H1 (cell line): ENCODE data around the gene ATP5MC2. TPM values are rescaled to one million over a fixed set of nuclear protein-coding genes. Genes with fewer than 3 reads are reported as not detected.
A peak's percentile ranks its signal among the peaks of the same experiment; 100 is the strongest.

ENCODE experiments used
- CTCF ChIA-PET: fragments of 300-600 bp; sonication (Branson Sonifier 250); formaldehyde crosslinking; loops from one replicate; lab custom pipeline; 2021; ENCODE audit not compliant: partially characterized antibody; lab: Charles Lee
- POLR2A ChIA-PET: fragments of 300-600 bp; sonication (Branson Sonifier 250); formaldehyde crosslinking; loops from one replicate; lab custom pipeline; 2021; ENCODE audit warnings: inconsistent platforms; ENCODE audit not compliant: partially characterized antibody; lab: Charles Lee
- DNase-seq, 2 experiments: peaks; one replicate each; pipeline versions ENCODE4 v3.0.0 to v3.0.0-alpha.2; 2010 to 2022; ENCODE audit warnings: low spot score in 2 of 2, low read depth in 1 of 2, mixed read lengths in 1 of 2
- FAIRE-seq: peaks from 2 replicates; lab custom pipeline; 2011; peaks lifted over from hg19 to GRCh38; lab: Jason Lieb, UNC
- H2AFZ ChIP-seq: 2 replicates; pipeline ENCODE4 v1.8.1; 2012; ENCODE audit warnings: low read length, inconsistent platforms
- H2AK5ac ChIP-seq: 2 replicates; pipeline ENCODE4 v1.6.1; 2013; ENCODE audit warnings: low read depth, low read length
- H2BK120ac ChIP-seq: replicated peaks from 2 replicates; pipeline ENCODE3; 2013; ENCODE audit warnings: low read depth, low read length, inconsistent platforms
- H2BK12ac ChIP-seq: 2 replicates; pipeline ENCODE4 v1.6.1; 2013; ENCODE audit warnings: low read depth, low read length
- H2BK15ac ChIP-seq: 2 replicates; pipeline ENCODE4 v1.6.1; 2013; ENCODE audit warnings: low read length
- H2BK20ac ChIP-seq: 2 replicates; pipeline ENCODE4 v1.6.1; 2013; ENCODE audit warnings: low read length
- H2BK5ac ChIP-seq: 2 replicates; pipeline ENCODE4 v1.6.1; 2013; ENCODE audit warnings: low read depth, low read length
- H3K14ac ChIP-seq: 2 replicates; pipeline ENCODE4 v1.6.1; 2013; ENCODE audit warnings: inconsistent platforms; ENCODE audit not compliant: insufficient read length
- H3K18ac ChIP-seq: 2 replicates; pipeline ENCODE4 v1.6.1; 2013; ENCODE audit warnings: low read length; ENCODE audit errors: extremely low read depth
- H3K23ac ChIP-seq: 2 replicates; pipeline ENCODE4 v1.6.1; 2013; ENCODE audit warnings: inconsistent platforms; ENCODE audit not compliant: insufficient read length
- H3K23me2 ChIP-seq: 2 replicates; pipeline ENCODE4 v1.6.1; 2013; ENCODE audit warnings: low read depth, low read length
- H3K27ac ChIP-seq: 2 replicates; pipeline ENCODE4 v1.6.1; 2011; ENCODE audit warnings: low read depth, low read length, inconsistent platforms
- H3K27me3 ChIP-seq, 4 experiments: replicated peaks in 1 of 4; 1 replicate in 1 of 4; 2 replicates in 3 of 4; pipeline versions ENCODE4 v1.6.1 to v1.8.1; 2011 to 2013; ENCODE audit warnings: low read length in 3 of 4, mild to moderate bottlenecking in 3 of 4, inconsistent platforms in 2 of 4, mixed read lengths in 2 of 4, moderate library complexity in 1 of 4; ENCODE audit not compliant: control insufficient read depth in 3 of 4, insufficient read depth in 3 of 4; ENCODE audit errors: extremely low read depth in 1 of 4
- H3K36me3 ChIP-seq, 4 experiments: 2 replicates each; pipeline versions ENCODE4 v1.6.1 to v1.8.1; 2011 to 2013; ENCODE audit warnings: mild to moderate bottlenecking in 4 of 4, low read length in 3 of 4, moderate library complexity in 2 of 4, control low read depth in 1 of 4, inconsistent platforms in 1 of 4; ENCODE audit not compliant: insufficient read depth in 4 of 4, control insufficient read depth in 2 of 4
- H3K4ac ChIP-seq: replicated peaks from 2 replicates; pipeline ENCODE3; 2013; ENCODE audit warnings: low read length, low read depth, mixed read lengths, inconsistent platforms; ENCODE audit not compliant: insufficient read length
- H3K4me1 ChIP-seq, 4 experiments: replicated peaks in 1 of 4; 1 replicate in 1 of 4; 2 replicates in 3 of 4; pipeline versions ENCODE4 v1.6.1 to v1.8.1; 2011 to 2013; ENCODE audit warnings: low read length in 3 of 4, inconsistent platforms in 2 of 4, mixed read lengths in 1 of 4; ENCODE audit not compliant: insufficient read depth in 4 of 4, control insufficient read depth in 3 of 4
- H3K4me2 ChIP-seq, 2 experiments: 2 replicates each; pipeline versions ENCODE4 v1.6.1 to v1.8.1; 2011 to 2013; ENCODE audit warnings: low read depth in 2 of 2, low read length in 2 of 2, control low read depth in 1 of 2, inconsistent platforms in 1 of 2, mild to moderate bottlenecking in 1 of 2; ENCODE audit not compliant: insufficient read depth in 1 of 2
- H3K4me3 ChIP-seq, 4 experiments: fragments of 200-600, 300-600 bp in 1 of 4; sonication (generic), shearing (Covaris generic), sonication (Bioruptor Twin) in 1 of 4; 2 replicates each; pipeline versions ENCODE4 v1.5.1 to v1.8.1; 2011 to 2016; ENCODE audit warnings: low read length in 4 of 4, low read depth in 3 of 4, control low read depth in 2 of 4, inconsistent platforms in 2 of 4, mild to moderate bottlenecking in 2 of 4, mixed read lengths in 1 of 4, moderate library complexity in 1 of 4; ENCODE audit not compliant: insufficient read depth in 2 of 4; ENCODE audit errors: extremely low read depth in 1 of 4
- H3K56ac ChIP-seq: replicated peaks from 2 replicates; pipeline ENCODE3; 2013; ENCODE audit warnings: low read depth, mild to moderate bottlenecking, mixed read lengths, low read length, inconsistent platforms; ENCODE audit not compliant: insufficient read length
- H3K79me1 ChIP-seq: 2 replicates; pipeline ENCODE4 v1.6.1; 2013; ENCODE audit warnings: low read depth, low read length, control low read depth
- H3K79me2 ChIP-seq, 2 experiments: 2 replicates each; pipeline versions ENCODE4 v1.6.1 to v1.8.1; 2012 to 2013; ENCODE audit warnings: low read length in 2 of 2, mild to moderate bottlenecking in 2 of 2, inconsistent platforms in 1 of 2; ENCODE audit not compliant: insufficient read depth in 2 of 2, control insufficient read depth in 1 of 2
- H3K9ac ChIP-seq, 4 experiments: replicated peaks in 1 of 4; 1 replicate in 1 of 4; 2 replicates in 3 of 4; pipeline versions ENCODE4 v1.6.1 to v1.8.1; 2011 to 2013; ENCODE audit warnings: low read depth in 3 of 4, low read length in 3 of 4, control low read depth in 2 of 4, mild to moderate bottlenecking in 2 of 4, moderate library complexity in 2 of 4, inconsistent platforms in 1 of 4; ENCODE audit errors: extremely low read depth in 1 of 4
- H3K9me3 ChIP-seq, 2 experiments: 2 replicates each; pipeline versions ENCODE4 v1.6.1 to v1.8.1; 2012 to 2013; ENCODE audit warnings: mild to moderate bottlenecking in 2 of 2, moderate library complexity in 2 of 2, control low read depth in 1 of 2, inconsistent platforms in 1 of 2, low read depth in 1 of 2, low read length in 1 of 2, mixed read lengths in 1 of 2; ENCODE audit not compliant: insufficient read depth in 2 of 2
- H4K20me1 ChIP-seq, 2 experiments: replicated peaks in 1 of 2; 2 replicates each; pipeline versions ENCODE3 to v1.8.1; 2011 to 2013; ENCODE audit warnings: inconsistent platforms in 2 of 2, low read length in 2 of 2, mild to moderate bottlenecking in 1 of 2; ENCODE audit not compliant: insufficient read depth in 2 of 2, control insufficient read depth in 1 of 2
- H4K5ac ChIP-seq: 2 replicates; pipeline ENCODE4 v1.6.1; 2013; ENCODE audit warnings: low read length, low read depth, mixed read lengths, inconsistent platforms; ENCODE audit not compliant: insufficient read length
- H4K8ac ChIP-seq: 2 replicates; pipeline ENCODE4 v1.8.0; 2013; ENCODE audit warnings: mild to moderate bottlenecking, moderate library complexity, low read length, inconsistent platforms; ENCODE audit not compliant: insufficient read depth; ENCODE audit errors: extremely low read depth
- H4K91ac ChIP-seq: replicated peaks from 2 replicates; pipeline ENCODE3; 2013; ENCODE audit warnings: low read length, mixed read lengths, inconsistent platforms; ENCODE audit not compliant: insufficient read length
- BACH1 ChIP-seq: IDR thresholded peaks from 2 replicates; pipeline ENCODE4 v1.6.1; 2012; ENCODE audit warnings: low read length, improper control_type of control experiment
- HDAC6 ChIP-seq: IDR thresholded peaks from one replicate; pipeline ENCODE4 v1.7.1; 2012; ENCODE audit warnings: low read depth, mild to moderate bottlenecking, inconsistent platforms, low read length, moderate library complexity
- MAFK ChIP-seq: IDR thresholded peaks from 2 replicates; pipeline ENCODE4 v1.6.1; 2012; ENCODE audit warnings: low read depth, mild to moderate bottlenecking, improper control_type of control experiment, low read length
- RAD21 ChIP-seq, 2 experiments: IDR thresholded peaks in 1 of 2; conservative IDR thresholded peaks in 1 of 2; 2 replicates each; pipeline ENCODE4 v1.6.1; 2011; ENCODE audit warnings: low read depth in 2 of 2, low read length in 2 of 2, improper control_type of control experiment in 1 of 2, inconsistent platforms in 1 of 2, mild to moderate bottlenecking in 1 of 2, moderate library complexity in 1 of 2
- SIX5 ChIP-seq: IDR thresholded peaks from 2 replicates; pipeline ENCODE4 v1.6.1; 2011; ENCODE audit warnings: mild to moderate bottlenecking, low read depth, low read length
- SP1 ChIP-seq: IDR thresholded peaks from 2 replicates; pipeline ENCODE4 v1.6.1; 2011; ENCODE audit warnings: low read depth, low read length
- TAF7 ChIP-seq: optimal IDR thresholded peaks from 2 replicates; pipeline ENCODE3; 2011; ENCODE audit warnings: low read depth, mild to moderate bottlenecking, inconsistent platforms, low read length, moderate library complexity, borderline replicate concordance
- WGBS, 2 experiments: shearing (Covaris generic) in 1 of 2; methylation state at CpG; one replicate each; pipeline versions ENCODE4 v1.1.6 to v1.1.7; 2013 to 2015; ENCODE audit warnings: low lambda C conversion rate in 2 of 2, mixed read lengths in 2 of 2, inconsistent platforms in 1 of 2, low coverage in 1 of 2, missing lambda C conversion rate in 1 of 2; ENCODE audit not compliant: insufficient replicate concordance in 2 of 2, insufficient coverage in 1 of 2, insufficient read length in 1 of 2; ENCODE audit errors: extremely low coverage in 1 of 2, missing lambda C conversion rate in 1 of 2; 5-methylcytosine and 5-hydroxymethylcytosine counted together
- polyA plus RNA-seq, 7 experiments: library from polyadenylated mRNA; depleted of rRNA in 3 of 7; stranded (reverse) in 5 of 7; unstranded in 2 of 7; fragments of >200 nt in 5 of 7; fragments of 200-250 nt in 2 of 7; gene quantifications; 1 replicate in 5 of 7; 2 replicates in 1 of 7; 4 replicates in 1 of 7; pipeline versions ENCODE4 v1.2.1 to v1.2.3, GENCODE V29; 2011 to 2013; ENCODE audit warnings: missing spikeins in 2 of 7, mixed read lengths in 2 of 7
- total RNA-seq: library from RNA; stranded (reverse); fragmentation: NEBNext Ultra II Directional; extraction: Animal tissue kit (Norgen Biotek cat#: 25700); gene quantifications from 2 replicates; pipeline ENCODE4 v1.2.1, GENCODE V29; 2021
- TF ChIP-seq, protein P1 (sequence below): IDR thresholded peaks from 2 replicates; pipeline ENCODE4 v1.6.1; 2012; ENCODE audit warnings: inconsistent platforms
- TF ChIP-seq, protein P2 (sequence below): IDR thresholded peaks from 2 replicates; pipeline ENCODE4 v1.6.1; 2011; ENCODE audit warnings: low read length, improper control_type of control experiment

Gene ATP5MC2
- total and polyA plus RNA-seq, 2 of the 8 experiments (the other 6 are each of a cell fraction or from before 2014, with no cell fraction given), result 408 to 952 TPM

DNA sequence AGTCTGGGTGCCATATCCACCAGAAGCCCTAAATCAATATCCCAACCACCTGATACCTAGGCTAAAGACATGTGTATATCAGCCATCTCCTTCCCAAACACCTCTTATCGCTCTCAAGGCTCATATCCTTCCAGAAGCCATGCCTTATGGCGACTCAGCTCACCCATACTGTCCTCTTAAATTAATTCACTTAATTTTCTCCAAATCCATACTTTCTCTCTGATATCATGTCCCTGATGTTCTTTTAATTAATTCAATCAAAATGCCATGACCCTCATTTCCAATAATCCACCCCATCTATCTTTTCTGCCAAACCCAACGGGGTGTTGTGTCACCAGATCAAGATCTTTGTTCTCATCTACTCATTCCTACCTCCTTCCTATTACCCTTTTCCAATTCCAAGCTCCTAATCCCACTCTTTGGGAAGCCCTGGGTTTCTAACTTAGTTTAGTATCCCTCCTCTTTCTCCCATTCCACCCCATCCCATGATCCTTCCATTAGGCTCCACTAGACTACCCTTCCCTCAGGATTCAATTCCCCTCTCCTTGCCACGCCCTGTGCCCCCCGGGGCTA is 50.4 kb downstream of the ATP5MC2 start:
- Histone ChIP-seq H3K9ac (peak overlapping the region in 2 of 4 experiments; percentile 20 to 51; a peak in 2 of 7 replicates), H2AFZ (no peak overlapping the region), H2BK15ac (0 out of 2 replicates have a peak overlapping the region, but pooled peaks have one; percentile 72), H3K18ac (peak overlapping the region; percentile 40; the same call in 1 of the 2 replicates), H3K79me2 (peaks cover 0 to 36% of the 10 kb centered on the region in 2 experiments; a peak in 2 of 4 replicates), H4K5ac (no peak overlapping the region), H3K9me3 (no peaks in the 10 kb centered on the region), H3K4ac (no peak overlapping the region), H2BK5ac (no peak overlapping the region; the same call in 1 of the 2 replicates), H3K4me1 (peaks cover 0 to 7% (median 3%) of the 10 kb centered on the region in 4 experiments; a peak in 4 of 7 replicates), H3K27ac (no peak overlapping the region), H3K79me1 (peaks cover 3% of the 10 kb centered on the region; the same call in 1 of the 2 replicates), H2BK12ac (0 out of 2 replicates have a peak overlapping the region, but pooled peaks have one; percentile 31), H3K4me3 (peak overlapping the region; percentile 29 to 78 (median 48)), H3K27me3 (no peaks in the 10 kb centered on the region), H2BK120ac (peak overlapping the region; percentile 18), H3K56ac (peak overlapping the region; percentile 23), H3K4me2 (peak overlapping the region; percentile 67 to 97), H4K91ac (no peak overlapping the region), H3K36me3 (no peaks in the 10 kb centered on the region), H2AK5ac (no peak overlapping the region; the same call in 1 of the 2 replicates), H3K23ac (no peak overlapping the region), H4K8ac (no peak overlapping the region), H3K23me2 (peaks cover 2% of the 10 kb centered on the region; the same call in 1 of the 2 replicates), H2BK20ac (no peak overlapping the region), H3K14ac (no peak overlapping the region), H4K20me1 (no peaks in the 10 kb centered on the region)
- FAIRE-seq, result no peak
- POLR2A ChIA-PET, result interaction anchor here (0.6 to 10.4 kb wide), 9 partner anchors 8 to 124 kb away, joined by 3 to 53 read pairs (median 5); partner anchors contain the start of genes ATP5MC2 and TARBP2
- CTCF ChIA-PET, result interaction anchor here (0.9 to 1.4 kb wide), 3 partner anchors 10 to 50 kb away, joined by 3 to 5 read pairs (median 4); no protein-coding TSS in a partner anchor
- TF ChIP-seq SIX5, result no peak
- TF ChIP-seq, protein P1, sequence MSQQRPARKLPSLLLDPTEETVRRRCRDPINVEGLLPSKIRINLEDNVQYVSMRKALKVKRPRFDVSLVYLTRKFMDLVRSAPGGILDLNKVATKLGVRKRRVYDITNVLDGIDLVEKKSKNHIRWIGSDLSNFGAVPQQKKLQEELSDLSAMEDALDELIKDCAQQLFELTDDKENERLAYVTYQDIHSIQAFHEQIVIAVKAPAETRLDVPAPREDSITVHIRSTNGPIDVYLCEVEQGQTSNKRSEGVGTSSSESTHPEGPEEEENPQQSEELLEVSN, result no peak
- TF ChIP-seq TAF7, result no peak
- peak; percentile 8; the same call in 1 of the 2 replicates for TF ChIP-seq BACH1
- TF ChIP-seq SP1, result no peak
- TF ChIP-seq, protein P2, sequence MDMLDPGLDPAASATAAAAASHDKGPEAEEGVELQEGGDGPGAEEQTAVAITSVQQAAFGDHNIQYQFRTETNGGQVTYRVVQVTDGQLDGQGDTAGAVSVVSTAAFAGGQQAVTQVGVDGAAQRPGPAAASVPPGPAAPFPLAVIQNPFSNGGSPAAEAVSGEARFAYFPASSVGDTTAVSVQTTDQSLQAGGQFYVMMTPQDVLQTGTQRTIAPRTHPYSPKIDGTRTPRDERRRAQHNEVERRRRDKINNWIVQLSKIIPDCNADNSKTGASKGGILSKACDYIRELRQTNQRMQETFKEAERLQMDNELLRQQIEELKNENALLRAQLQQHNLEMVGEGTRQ, result no peak
- no peak for TF ChIP-seq MAFK
- TF ChIP-seq RAD21 (IDR thresholded peaks at IDR 0.05 in 1 of 2, conservative IDR thresholded peaks at IDR 0.05 in 1 of 2; ENCODE audit: low read depth in 2 of 2, low read length in 2 of 2), result no peak
- no peak for TF ChIP-seq HDAC6
- DNase-seq, result no peak
- 82% methylated on average over 3 of the region's 5 CpGs; no CpG with 5 or more reads in 1 of the 2 experiments for WGBS, 2 experiments
